IPS-NIHi11 (cell line): ENCODE results near the gene CCSER1.
"Not testable (repeated sequence)": the region's sequence is repeated elsewhere in the genome, so short reads cannot be mapped to it uniquely, and the experiment has no call there.

Source experiments
- DNase-seq: peaks from one replicate; pipeline ENCODE4 v3.0.0; 2012; ENCODE audit warnings: mixed read lengths, low spot score

Gene CCSER1

GRCh38 chr4:91064157-91064853 is 937.1 kb downstream of the CCSER1 start:
- peak; percentile 15 for DNase-seq

- DNase-seq, result no peak
Measured at GRCh38 chr4:91065117-91065516, 937.9 kb downstream of the CCSER1 start.

- no peak for DNase-seq
Measured at GRCh38 chr4:91070736-91071135, 943.5 kb downstream of the CCSER1 start.

- DNase-seq, result no peak
Measured at GRCh38 chr4:91076147-91076546, 949.0 kb downstream of the CCSER1 start.

- no peak for DNase-seq
Measured at GRCh38 chr4:91085961-91086360, 958.8 kb downstream of the CCSER1 start.

- DNase-seq, result no peak
Measured at GRCh38 chr4:91087743-91088142, 960.5 kb downstream of the CCSER1 start.

- no peak for DNase-seq
Measured at GRCh38 chr4:91089178-91089577, 962.0 kb downstream of the CCSER1 start.

- no peak for DNase-seq
Measured at GRCh38 chr4:91092398-91092980, 965.3 kb downstream of the CCSER1 start.

GRCh38 chr4:91094220-91094619 is 967.0 kb downstream of the CCSER1 start:
- DNase-seq, result not testable (repeated sequence)

GRCh38 chr4:91099666-91100065 is 972.5 kb downstream of the CCSER1 start:
- no peak for DNase-seq

GRCh38 chr4:91108751-91109150 is 981.6 kb downstream of the CCSER1 start:
- DNase-seq, result no peak

- DNase-seq, result no peak
Measured at GRCh38 chr4:91111556-91111955, 984.4 kb downstream of the CCSER1 start.

GRCh38 chr4:91113130-91113706 is 986.0 kb downstream of the CCSER1 start:
- peak; percentile 49 for DNase-seq

GRCh38 chr4:91114386-91114785 is 987.2 kb downstream of the CCSER1 start:
- DNase-seq, result peak; percentile 8

- DNase-seq, result peak; percentile 14
Measured at GRCh38 chr4:91116861-91117260, 989.7 kb downstream of the CCSER1 start.

- no peak for DNase-seq
Measured at GRCh38 chr4:91118597-91118996, 991.4 kb downstream of the CCSER1 start.

GRCh38 chr4:91123742-91124141 is 996.5 kb downstream of the CCSER1 start:
- DNase-seq, result no peak

GRCh38 chr4:91127192-91127591 is 1000.0 kb downstream of the CCSER1 start:
- peak; percentile 8 for DNase-seq

- peak; percentile 7 for DNase-seq
Measured at GRCh38 chr4:91127831-91128230, 1000.6 kb downstream of the CCSER1 start.

GRCh38 chr4:91128519-91128918 is 1001.3 kb downstream of the CCSER1 start:
- DNase-seq, result no peak

- DNase-seq, result no peak
Measured at GRCh38 chr4:91147067-91147466, 1019.9 kb downstream of the CCSER1 start.

GRCh38 chr4:91154041-91154440 is 1026.8 kb downstream of the CCSER1 start:
- not testable (repeated sequence) for DNase-seq

- not testable (repeated sequence) for DNase-seq
Measured at GRCh38 chr4:91167864-91168653, 1040.9 kb downstream of the CCSER1 start.
